Thoracic aorta (tissue), 2 donors: Measurements from ENCODE around the gene OGDH. TPM values are rescaled to one million over a fixed set of nuclear protein-coding genes. Genes with fewer than 3 reads are reported as not detected.
"Not testable (repeated sequence)": the region's sequence is repeated elsewhere in the genome, so short reads cannot be mapped to it uniquely, and the experiment has no call there.

Experiments
- ATAC-seq: fragments of 150-250 bp; one replicate; pipeline ENCODE4 v1.8.0; 2017; ENCODE audit warnings: low read depth; ENCODE audit not compliant: insufficient number of reproducible peaks, low FRiP score
- DNase-seq: peaks from one replicate; pipeline ENCODE4 v3.0.0-alpha.2; 2020; ENCODE audit warnings: low spot score
- H3K27ac ChIP-seq, 2 donors: fragments of 200-600 bp; sonication (generic); 1 replicate in 1 of 2; 2 replicates in 1 of 2; pipeline ENCODE4 v1.5.1; 2016; ENCODE audit warnings: mild to moderate bottlenecking in 2 of 2, moderate library complexity in 2 of 2
- H3K27me3 ChIP-seq: fragments of 200-600 bp; sonication (generic); replicated peaks from 2 replicates; pipeline ENCODE4 v1.6.0; 2016; ENCODE audit warnings: mild to moderate bottlenecking; ENCODE audit not compliant: insufficient read depth
- H3K36me3 ChIP-seq: fragments of 200-600 bp; sonication (generic); one replicate; pipeline ENCODE4 v1.5.1; 2016
- H3K4me1 ChIP-seq, 2 donors: fragments of 200-600 bp; sonication (generic); 1 replicate in 1 of 2; 2 replicates in 1 of 2; pipeline versions ENCODE4 v1.5.1 to v1.6.0; 2016; ENCODE audit warnings: low read depth in 2 of 2, mild to moderate bottlenecking in 1 of 2; ENCODE audit not compliant: control insufficient read depth in 1 of 2
- H3K4me3 ChIP-seq: fragments of 200-600 bp; sonication (generic); 2 replicates; pipeline ENCODE4 v1.5.1; 2016; ENCODE audit warnings: mild to moderate bottlenecking
- H3K9me3 ChIP-seq: fragments of 200-600 bp; sonication (generic); 2 replicates; pipeline ENCODE4 v1.5.1; 2016
- CTCF ChIP-seq: fragments of 200-600 bp; sonication (generic); IDR thresholded peaks from one replicate; pipeline ENCODE4 v1.5.1; 2019; ENCODE audit warnings: antibody characterized with exemption
- total RNA-seq, 2 donors: library from RNA; depleted of rRNA; stranded (reverse); fragments of >200 nt; gene quantifications; one replicate each; pipeline versions ENCODE4 v1.1.0 to v1.2.3, GENCODE V29; 2016

Gene OGDH
- total RNA-seq, 2 donors from 2014 or later = 80.8 to 99.2 TPM

DNA sequence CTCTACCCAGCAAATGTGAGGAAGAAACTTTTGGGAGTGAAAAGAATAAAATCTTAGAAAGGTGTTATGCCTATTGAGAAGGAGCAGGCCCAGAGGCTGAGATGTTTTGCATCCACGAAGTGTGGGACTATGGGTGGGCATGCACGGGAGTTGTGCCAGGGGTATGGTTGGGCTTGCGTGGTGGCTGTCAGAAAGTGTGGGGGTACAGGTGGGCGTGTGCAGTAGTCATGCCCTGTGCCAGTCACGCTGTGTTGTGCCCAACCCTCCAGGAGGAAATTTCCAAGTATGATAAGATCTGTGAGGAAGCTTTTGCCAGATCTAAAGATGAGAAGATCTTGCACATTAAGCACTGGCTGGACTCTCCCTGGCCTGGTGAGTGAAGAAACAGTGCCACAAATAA is 89.3 kb downstream of the OGDH start:
- no peaks in the 10 kb centered on the region for H3K9me3 ChIP-seq
- no peak for TF ChIP-seq CTCF
- no peak for ATAC-seq
- no peak overlapping the region for H3K4me3 ChIP-seq
- H3K27me3 ChIP-seq = no peaks in the 10 kb centered on the region
- H3K27ac ChIP-seq = no peak overlapping the region
- no peak for DNase-seq
- H3K36me3 ChIP-seq = peaks cover 43% of the 10 kb centered on the region
- no peaks in the 10 kb centered on the region for H3K4me1 ChIP-seq

DNA sequence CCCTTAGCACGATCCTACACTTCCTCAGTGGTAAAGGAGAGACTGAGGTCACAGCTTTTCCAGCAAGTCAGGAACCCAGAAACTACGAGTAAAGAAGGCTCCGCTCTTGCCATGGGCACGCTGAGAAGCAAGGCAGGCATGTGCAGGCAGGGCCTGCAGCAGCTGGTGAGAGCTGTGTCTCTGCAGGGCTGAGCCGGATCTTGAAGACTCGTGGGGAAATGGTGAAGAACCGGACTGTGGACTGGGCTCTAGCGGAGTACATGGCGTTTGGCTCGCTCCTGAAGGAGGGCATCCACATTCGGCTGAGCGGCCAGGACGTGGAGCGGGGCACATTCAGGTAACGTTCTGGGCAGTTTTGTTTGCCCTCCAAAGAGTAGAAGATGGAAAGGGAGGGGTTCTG is 90.3 kb downstream of the OGDH start:
- peaks cover 50% of the 10 kb centered on the region for H3K36me3 ChIP-seq
- no peak for DNase-seq
- no peak overlapping the region for H3K4me3 ChIP-seq

GRCh38 chr7:44697136-44698045 is 91.0 kb downstream of the OGDH start:
- peaks cover 55% of the 10 kb centered on the region for H3K36me3 ChIP-seq
- no peaks in the 10 kb centered on the region for H3K9me3 ChIP-seq
- TF ChIP-seq CTCF = no peak
- no peaks in the 10 kb centered on the region for H3K4me1 ChIP-seq
- H3K4me3 ChIP-seq = no peak overlapping the region
- no peaks in the 10 kb centered on the region for H3K27me3 ChIP-seq
- no peak for ATAC-seq
- no peak overlapping the region for H3K27ac ChIP-seq
- DNase-seq = no peak

More for the DNA sequence above, 90.3 kb downstream of the OGDH start:
- Histone ChIP-seq H3K27ac (no peak overlapping the region), H3K4me1 (no peaks in the 10 kb centered on the region), H3K27me3 (no peaks in the 10 kb centered on the region), H3K9me3 (no peaks in the 10 kb centered on the region)
- no peak for ATAC-seq
- no peak for TF ChIP-seq CTCF

- H3K36me3 ChIP-seq = peaks cover 55% of the 10 kb centered on the region
- TF ChIP-seq CTCF = no peak
- ATAC-seq (no peak), DNase-seq (no peak)
- no peak overlapping the region for H3K4me3 ChIP-seq
- H3K4me1 ChIP-seq = no peaks in the 10 kb centered on the region
- H3K27me3 ChIP-seq = no peaks in the 10 kb centered on the region
- no peaks in the 10 kb centered on the region for H3K9me3 ChIP-seq
- no peak overlapping the region for H3K27ac ChIP-seq
Observed at GRCh38 chr7:44698046-44698580, 91.7 kb downstream of the OGDH start.

- ATAC-seq, DNase-seq, H3K27ac ChIP-seq, H3K9me3 ChIP-seq, H3K27me3 ChIP-seq, H3K4me1 ChIP-seq, H3K4me3 ChIP-seq: not testable (repeated sequence)
- H3K36me3 ChIP-seq = peaks cover 50% of the 10 kb centered on the region
Observed at GRCh38 chr7:44699598-44699997, 93.2 kb downstream of the OGDH start.
